ENCODE measurements around the gene DNER.

Gene DNER

DNA sequence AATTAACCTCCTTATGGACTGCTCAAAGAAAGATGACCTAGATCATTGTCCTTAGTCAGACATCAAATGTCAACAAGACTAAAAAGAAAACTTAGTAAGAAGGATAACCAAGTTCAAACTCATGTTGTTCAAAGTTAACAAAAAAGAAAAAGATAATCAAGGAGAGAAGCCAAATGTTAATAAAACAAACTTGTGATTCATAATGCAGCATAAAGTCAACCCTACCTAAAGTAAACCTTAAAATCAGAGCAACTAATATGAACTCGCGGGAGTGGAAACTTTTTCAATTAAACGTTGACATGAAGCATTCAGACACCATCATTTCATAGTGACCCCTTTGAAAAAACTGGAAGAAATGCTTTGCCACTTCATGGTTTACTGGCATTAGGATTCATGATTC lies 52.9 kb downstream of the DNER start:
- peaks cover 7% of the 10 kb centered on the region for H3K4me1 ChIP-seq (ENCODE audit: control insufficient read depth, insufficient read depth, low read length)
- H3K9me3 ChIP-seq (replicated peaks; ENCODE audit: low read length) = no peaks in the 10 kb centered on the region
- no peaks in the 10 kb centered on the region for H3K36me3 ChIP-seq (ENCODE audit: insufficient read depth, low read length)
- H3K4me2 ChIP-seq (ENCODE audit: low read length) = no peak overlapping the region
- no peak overlapping the region for H3K4me3 ChIP-seq (ENCODE audit: low read length)
- H3K9ac ChIP-seq (ENCODE audit: low read depth, low read length) = no peak overlapping the region
- no peaks in the 10 kb centered on the region for H3K27me3 ChIP-seq (ENCODE audit: control insufficient read depth, insufficient read depth, low read length)

DNA sequence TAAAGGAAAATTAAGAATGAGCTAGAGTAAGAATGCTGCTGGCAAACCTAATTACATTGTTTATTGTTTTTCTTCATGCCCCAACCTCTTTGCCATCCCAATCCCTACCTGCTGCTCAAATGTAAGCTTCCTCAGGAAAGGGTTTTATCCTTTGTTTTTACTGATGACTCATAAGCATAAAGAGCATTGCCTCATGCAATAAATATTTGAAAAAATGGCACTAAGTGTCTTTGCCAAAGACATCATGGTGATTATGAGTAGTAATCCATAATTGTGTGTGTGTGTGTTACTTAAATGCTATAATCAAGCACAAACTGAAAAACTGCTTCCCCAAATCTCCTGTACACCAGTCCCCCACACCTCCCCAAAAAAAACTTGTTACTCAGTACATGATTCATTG lies 53.4 kb downstream of the DNER start:
- Histone ChIP-seq H3K9me3 (replicated peaks; ENCODE audit: low read length) (no peaks in the 10 kb centered on the region), H3K4me1 (ENCODE audit: control insufficient read depth, insufficient read depth, low read length) (peaks cover 7% of the 10 kb centered on the region), H3K4me2 (ENCODE audit: low read length) (no peak overlapping the region), H3K9ac (ENCODE audit: low read depth, low read length) (no peak overlapping the region), H3K4me3 (ENCODE audit: low read length) (no peak overlapping the region), H3K36me3 (ENCODE audit: insufficient read depth, low read length) (no peaks in the 10 kb centered on the region), H3K27me3 (ENCODE audit: control insufficient read depth, insufficient read depth, low read length) (no peaks in the 10 kb centered on the region)

DNA sequence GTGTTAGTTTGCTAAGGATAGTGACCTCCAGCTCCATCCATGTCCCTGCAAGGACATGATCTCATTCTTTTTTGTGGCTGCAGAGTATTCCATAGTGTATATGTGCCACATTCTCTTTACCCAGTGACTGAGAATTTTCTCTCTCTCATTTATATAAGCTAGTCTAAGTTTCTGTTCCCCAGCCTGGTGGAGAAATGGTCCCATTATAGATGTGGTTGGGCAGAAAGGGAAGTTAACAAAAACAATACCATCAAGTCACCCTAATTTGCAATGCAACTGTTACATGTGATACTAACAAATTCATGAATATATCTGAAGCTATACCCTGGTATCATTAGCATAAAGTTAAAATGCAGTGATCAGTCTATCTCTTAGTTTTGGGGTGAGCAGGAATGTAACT lies 54.0 kb downstream of the DNER start:
- H3K9ac ChIP-seq (ENCODE audit: low read depth, low read length) = no peak overlapping the region
- no peak overlapping the region for H3K4me2 ChIP-seq (ENCODE audit: low read length)
- no peaks in the 10 kb centered on the region for H3K36me3 ChIP-seq (ENCODE audit: insufficient read depth, low read length)
- no peak overlapping the region for H3K4me3 ChIP-seq (ENCODE audit: low read length)
- H3K27me3 ChIP-seq (ENCODE audit: control insufficient read depth, insufficient read depth, low read length) = no peaks in the 10 kb centered on the region
- peaks cover 7% of the 10 kb centered on the region for H3K4me1 ChIP-seq (ENCODE audit: control insufficient read depth, insufficient read depth, low read length)
- H3K9me3 ChIP-seq (replicated peaks; ENCODE audit: low read length) = no peaks in the 10 kb centered on the region

DNA sequence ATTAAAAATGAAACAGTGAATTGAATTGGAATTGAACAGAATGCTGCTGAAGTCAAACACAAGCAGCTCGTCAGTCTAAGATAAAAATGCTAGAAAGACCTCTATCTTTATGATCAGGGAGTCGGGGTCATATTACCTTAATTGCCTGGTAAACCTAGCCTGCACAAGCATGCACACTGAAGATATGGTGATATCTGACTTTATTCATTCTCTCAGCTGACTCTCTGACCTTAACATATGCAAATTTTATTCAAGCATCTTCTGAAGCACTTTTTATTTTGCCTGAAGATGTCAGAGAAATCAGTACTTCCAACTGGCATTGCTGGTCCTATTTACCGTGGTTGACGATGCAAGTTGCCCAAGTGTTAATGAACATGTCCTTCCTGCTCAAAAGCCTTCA lies 56.4 kb downstream of the DNER start:
- H3K9me3 ChIP-seq (replicated peaks; ENCODE audit: low read length) = no peaks in the 10 kb centered on the region
- no peak overlapping the region for H3K4me3 ChIP-seq (ENCODE audit: low read length)

DNA sequence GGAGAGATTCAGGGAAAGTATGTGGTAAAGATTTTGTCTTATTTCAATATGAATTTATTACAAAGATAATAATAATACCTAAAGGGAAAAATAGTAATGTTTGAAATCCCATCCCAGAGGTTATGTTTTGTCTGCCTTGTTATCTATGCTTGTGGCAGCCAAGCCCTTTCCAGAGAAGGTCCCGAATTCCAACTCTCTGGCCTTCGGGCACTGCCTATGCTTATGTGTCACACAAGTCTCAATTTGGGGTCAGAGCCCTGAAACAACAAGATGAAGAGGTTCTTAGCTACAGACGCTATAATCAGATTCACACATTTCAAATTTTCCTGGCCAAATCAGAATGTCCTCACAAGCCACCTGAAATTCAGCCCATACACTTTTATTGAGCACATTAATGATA lies 59.9 kb downstream of the DNER start:
- no peaks in the 10 kb centered on the region for H3K9me3 ChIP-seq (replicated peaks; ENCODE audit: low read length)
- no peaks in the 10 kb centered on the region for H3K36me3 ChIP-seq (ENCODE audit: insufficient read depth, low read length)
- no peak overlapping the region for H3K4me2 ChIP-seq (ENCODE audit: low read length)
- no peak overlapping the region for H3K9ac ChIP-seq (ENCODE audit: low read depth, low read length)
- no peaks in the 10 kb centered on the region for H3K27me3 ChIP-seq (ENCODE audit: control insufficient read depth, insufficient read depth, low read length)
- H3K4me3 ChIP-seq (ENCODE audit: low read length) = no peak overlapping the region
- no peaks in the 10 kb centered on the region for H3K4me1 ChIP-seq (ENCODE audit: control insufficient read depth, insufficient read depth, low read length)

More for the DNA sequence above, 56.4 kb downstream of the DNER start:
- H3K4me2 ChIP-seq (ENCODE audit: low read length) = no peak overlapping the region
- peaks cover 7% of the 10 kb centered on the region for H3K4me1 ChIP-seq (ENCODE audit: control insufficient read depth, insufficient read depth, low read length)
- H3K27me3 ChIP-seq (ENCODE audit: control insufficient read depth, insufficient read depth, low read length) = no peaks in the 10 kb centered on the region
- H3K36me3 ChIP-seq (ENCODE audit: insufficient read depth, low read length) = no peaks in the 10 kb centered on the region
- H3K9ac ChIP-seq (ENCODE audit: low read depth, low read length) = no peak overlapping the region

DNA sequence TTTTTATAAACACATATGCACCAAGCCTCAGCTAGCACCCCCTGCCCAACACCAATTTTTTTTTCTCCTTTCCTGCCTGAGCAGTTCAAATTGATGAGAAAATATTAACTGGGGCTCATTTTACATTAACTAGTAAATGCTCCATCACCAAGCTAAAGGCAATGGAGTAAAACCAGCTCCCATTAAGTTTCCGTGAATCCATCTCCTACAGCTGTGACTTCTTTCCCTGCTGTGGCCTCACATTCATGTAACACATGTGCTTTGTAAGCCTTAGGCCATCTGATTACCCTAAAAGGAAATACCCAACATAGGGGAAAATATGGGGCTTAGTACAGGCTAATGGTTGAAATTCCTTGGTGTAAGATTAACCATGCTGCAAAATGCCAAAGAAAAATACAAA lies 60.8 kb downstream of the DNER start:
- Histone ChIP-seq H3K36me3 (ENCODE audit: insufficient read depth, low read length) (no peaks in the 10 kb centered on the region), H3K9me3 (replicated peaks; ENCODE audit: low read length) (no peaks in the 10 kb centered on the region), H3K4me3 (ENCODE audit: low read length) (no peak overlapping the region), H3K4me1 (ENCODE audit: control insufficient read depth, insufficient read depth, low read length) (no peaks in the 10 kb centered on the region), H3K9ac (ENCODE audit: low read depth, low read length) (no peak overlapping the region), H3K4me2 (ENCODE audit: low read length) (no peak overlapping the region), H3K27me3 (ENCODE audit: control insufficient read depth, insufficient read depth, low read length) (no peaks in the 10 kb centered on the region)

DNA sequence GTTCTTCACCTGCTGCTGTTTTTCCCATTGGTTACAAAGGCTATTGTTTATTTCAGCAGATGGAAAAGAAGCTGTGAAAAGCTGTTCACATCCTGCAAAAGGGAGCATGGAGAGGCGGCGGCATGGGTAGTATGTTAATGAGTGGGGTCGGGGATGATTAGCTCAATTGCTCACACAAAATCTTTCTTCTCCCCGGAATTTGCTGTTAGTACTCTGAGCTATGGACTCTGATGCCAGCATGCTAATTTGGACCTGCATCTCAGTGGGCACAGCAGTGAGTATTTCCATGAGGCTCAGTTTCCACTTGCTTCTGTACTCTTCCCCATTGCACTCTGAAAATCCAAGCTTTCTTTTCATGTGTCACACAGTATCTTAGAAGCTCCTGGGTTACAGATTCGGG lies 61.6 kb downstream of the DNER start:
- Histone ChIP-seq H3K4me3 (ENCODE audit: low read length) (no peak overlapping the region), H3K36me3 (ENCODE audit: insufficient read depth, low read length) (no peaks in the 10 kb centered on the region), H3K4me1 (ENCODE audit: control insufficient read depth, insufficient read depth, low read length) (no peaks in the 10 kb centered on the region)

DNA sequence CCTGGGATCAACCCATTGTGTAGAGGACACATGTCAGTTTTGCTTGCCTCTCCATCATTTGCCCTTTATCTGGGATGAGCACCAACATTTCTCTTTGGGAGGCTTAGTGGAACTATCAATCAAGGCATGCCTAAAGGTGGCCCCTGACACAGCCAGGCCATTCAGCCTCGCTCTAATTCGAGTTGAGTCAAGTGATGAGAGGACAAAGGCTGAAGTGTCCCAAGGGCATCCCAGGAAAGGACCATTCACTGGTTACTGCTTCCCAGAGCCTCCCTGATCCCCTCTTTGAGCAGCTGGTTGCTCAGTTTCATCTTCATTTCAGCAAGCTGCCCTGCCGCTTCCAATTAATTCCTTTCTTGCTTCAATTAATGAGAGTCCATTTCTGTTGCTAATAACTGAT lies 63.5 kb downstream of the DNER start:
- no peaks in the 10 kb centered on the region for H3K9me3 ChIP-seq (replicated peaks; ENCODE audit: low read length)
- no peak overlapping the region for H3K4me2 ChIP-seq (ENCODE audit: low read length)
- H3K27me3 ChIP-seq (ENCODE audit: control insufficient read depth, insufficient read depth, low read length) = no peaks in the 10 kb centered on the region
- no peaks in the 10 kb centered on the region for H3K4me1 ChIP-seq (ENCODE audit: control insufficient read depth, insufficient read depth, low read length)
- H3K4me3 ChIP-seq (ENCODE audit: low read length) = no peak overlapping the region
- H3K9ac ChIP-seq (ENCODE audit: low read depth, low read length) = no peak overlapping the region
- H3K36me3 ChIP-seq (ENCODE audit: insufficient read depth, low read length) = no peaks in the 10 kb centered on the region

More for the DNA sequence above, 61.6 kb downstream of the DNER start:
- no peak overlapping the region for H3K4me2 ChIP-seq (ENCODE audit: low read length)
- no peaks in the 10 kb centered on the region for H3K27me3 ChIP-seq (ENCODE audit: control insufficient read depth, insufficient read depth, low read length)
- H3K9ac ChIP-seq (ENCODE audit: low read depth, low read length) = no peak overlapping the region
- H3K9me3 ChIP-seq (replicated peaks; ENCODE audit: low read length) = no peaks in the 10 kb centered on the region

DNA sequence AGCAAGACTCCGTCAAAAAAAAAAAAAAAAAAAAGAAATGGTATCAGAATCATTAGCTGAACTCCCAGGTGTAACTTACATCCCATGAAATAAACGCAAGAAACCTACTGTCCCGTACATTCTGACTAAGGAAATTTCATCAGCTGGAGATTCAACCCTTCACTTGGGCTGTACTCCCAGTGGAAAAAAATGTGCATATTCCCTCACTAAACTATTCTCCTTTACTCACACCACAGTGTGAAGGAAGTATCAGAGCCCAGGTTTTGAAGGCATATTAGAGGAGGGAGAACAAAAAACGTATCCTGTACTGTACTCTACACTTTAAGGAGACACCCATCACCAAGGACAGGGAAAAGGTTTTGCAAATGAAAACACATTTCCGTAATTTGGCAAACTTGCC lies 64.3 kb downstream of the DNER start:
- H3K36me3 ChIP-seq (ENCODE audit: insufficient read depth, low read length) = no peaks in the 10 kb centered on the region
- H3K9me3 ChIP-seq (replicated peaks; ENCODE audit: low read length) = no peaks in the 10 kb centered on the region
- no peak overlapping the region for H3K9ac ChIP-seq (ENCODE audit: low read depth, low read length)
- H3K4me3 ChIP-seq (ENCODE audit: low read length) = no peak overlapping the region
- H3K27me3 ChIP-seq (ENCODE audit: control insufficient read depth, insufficient read depth, low read length) = no peaks in the 10 kb centered on the region
- no peak overlapping the region for H3K4me2 ChIP-seq (ENCODE audit: low read length)
- H3K4me1 ChIP-seq (ENCODE audit: control insufficient read depth, insufficient read depth, low read length) = no peaks in the 10 kb centered on the region

DNA sequence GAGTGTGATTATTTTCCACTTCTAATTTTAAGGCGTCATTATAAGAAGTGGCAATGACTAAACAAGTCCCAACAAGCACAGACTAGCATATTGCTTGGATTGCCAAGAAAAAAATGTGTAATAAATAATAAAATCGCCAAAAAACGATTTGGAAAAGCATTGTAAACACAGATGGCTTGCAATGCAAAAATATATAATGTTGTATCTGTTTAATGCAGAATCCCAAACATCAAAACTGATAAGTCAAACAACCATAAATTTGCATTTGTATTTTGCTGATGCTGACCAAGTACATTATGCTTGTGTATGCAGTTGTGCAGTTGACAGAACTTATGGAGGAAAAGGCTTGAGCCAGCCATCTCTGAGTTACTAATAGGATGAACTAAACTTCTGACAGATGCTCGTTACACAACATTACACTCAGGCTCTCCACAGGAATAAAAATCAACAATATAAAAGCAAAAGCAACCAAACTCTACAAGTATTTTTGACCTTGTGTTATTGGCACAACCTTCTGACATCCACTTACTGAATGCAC lies 68.1 kb downstream of the DNER start:
- no peaks in the 10 kb centered on the region for H3K27me3 ChIP-seq (ENCODE audit: control insufficient read depth, insufficient read depth, low read length)

DNA sequence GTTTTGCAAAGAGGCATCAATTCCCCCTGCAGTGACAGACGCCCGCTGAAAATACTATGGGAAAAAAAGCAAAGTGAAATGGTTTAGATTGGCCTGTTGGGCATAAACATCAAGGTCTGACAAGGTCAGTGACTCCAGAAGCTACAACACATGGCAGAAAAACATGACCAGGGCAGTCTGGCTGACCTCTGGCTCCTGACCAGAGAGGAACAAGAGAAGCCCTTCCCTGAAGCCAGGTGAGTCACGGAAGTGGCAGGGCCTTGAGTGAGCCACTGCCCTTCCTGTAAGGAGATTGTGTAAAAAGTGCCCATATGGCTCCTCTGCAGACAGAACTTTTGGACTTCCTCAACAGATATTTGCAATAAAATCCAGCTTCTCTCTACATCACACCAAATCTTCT lies 72.0 kb downstream of the DNER start:
- no peak overlapping the region for H3K9ac ChIP-seq (ENCODE audit: low read depth, low read length)
- no peak overlapping the region for H3K4me2 ChIP-seq (ENCODE audit: low read length)
- H3K27me3 ChIP-seq (ENCODE audit: control insufficient read depth, insufficient read depth, low read length) = no peaks in the 10 kb centered on the region
- no peaks in the 10 kb centered on the region for H3K36me3 ChIP-seq (ENCODE audit: insufficient read depth, low read length)
- no peaks in the 10 kb centered on the region for H3K4me1 ChIP-seq (ENCODE audit: control insufficient read depth, insufficient read depth, low read length)
- no peak overlapping the region for H3K4me3 ChIP-seq (ENCODE audit: low read length)
- no peaks in the 10 kb centered on the region for H3K9me3 ChIP-seq (replicated peaks; ENCODE audit: low read length)

More for the DNA sequence above, 68.1 kb downstream of the DNER start:
- Histone ChIP-seq H3K9ac (ENCODE audit: low read depth, low read length) (no peak overlapping the region), H3K4me2 (ENCODE audit: low read length) (no peak overlapping the region), H3K36me3 (ENCODE audit: insufficient read depth, low read length) (no peaks in the 10 kb centered on the region), H3K4me1 (ENCODE audit: control insufficient read depth, insufficient read depth, low read length) (no peaks in the 10 kb centered on the region), H3K4me3 (ENCODE audit: low read length) (no peak overlapping the region), H3K9me3 (replicated peaks; ENCODE audit: low read length) (no peaks in the 10 kb centered on the region)

DNA sequence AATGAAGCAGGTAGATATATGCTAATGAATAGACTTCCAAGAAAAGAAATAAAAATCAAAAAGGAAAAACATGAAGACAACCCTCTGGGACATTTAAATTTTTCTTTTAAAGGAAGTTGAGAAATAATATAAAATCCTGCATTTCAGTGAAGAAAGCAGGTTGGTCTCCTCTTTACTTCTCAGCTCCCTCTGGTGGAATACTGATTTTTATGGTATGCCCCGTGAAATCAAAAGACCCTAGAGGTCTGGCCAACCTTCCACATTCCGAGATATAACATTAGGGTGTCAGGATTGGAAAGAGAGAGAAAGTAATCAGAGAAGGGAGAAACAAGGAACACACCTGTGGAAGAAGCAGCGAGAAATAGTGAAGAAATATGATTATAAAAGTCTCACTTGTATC lies 72.7 kb downstream of the DNER start:
- Histone ChIP-seq H3K9me3 (replicated peaks; ENCODE audit: low read length) (no peaks in the 10 kb centered on the region), H3K9ac (ENCODE audit: low read depth, low read length) (no peak overlapping the region), H3K4me1 (ENCODE audit: control insufficient read depth, insufficient read depth, low read length) (no peaks in the 10 kb centered on the region), H3K4me3 (ENCODE audit: low read length) (no peak overlapping the region), H3K4me2 (ENCODE audit: low read length) (no peak overlapping the region), H3K36me3 (ENCODE audit: insufficient read depth, low read length) (no peaks in the 10 kb centered on the region), H3K27me3 (ENCODE audit: control insufficient read depth, insufficient read depth, low read length) (no peaks in the 10 kb centered on the region)
